Posterior vena cava (tissue), 2 donors: ENCODE results near the gene MKRN2OS. TPM values are rescaled to one million over a fixed set of nuclear protein-coding genes. Genes with fewer than 3 reads are reported as not detected.

ENCODE experiments used
- DNase-seq: peaks from one replicate; pipeline ENCODE4 v3.0.0-alpha.2; 2020; ENCODE audit warnings: low spot score
- intact Hi-C, 2 donors: fragments of 100-400 bp; cut with DNase I; formaldehyde crosslinking; loops; one replicate each; pipeline versions ENCODE4 v1.14.1 to v1.14.2; 2022 to 2023
- total RNA-seq, 2 donors: library from RNA; stranded (reverse); fragmentation: NEBNext Ultra II Directional; extraction: Animal tissue kit (Norgen Biotek cat#: 25700); gene quantifications; one replicate each; pipeline ENCODE4 v1.2.1, GENCODE V29; 2021
- donor health status: DM: yes; HTN: yes; CAD: no.
- donor health status: DM: yes; HTN: yes; CAD: no.

The MKRN2OS gene
- total RNA-seq, 2 donors from 2014 or later, result not detected

DNA sequence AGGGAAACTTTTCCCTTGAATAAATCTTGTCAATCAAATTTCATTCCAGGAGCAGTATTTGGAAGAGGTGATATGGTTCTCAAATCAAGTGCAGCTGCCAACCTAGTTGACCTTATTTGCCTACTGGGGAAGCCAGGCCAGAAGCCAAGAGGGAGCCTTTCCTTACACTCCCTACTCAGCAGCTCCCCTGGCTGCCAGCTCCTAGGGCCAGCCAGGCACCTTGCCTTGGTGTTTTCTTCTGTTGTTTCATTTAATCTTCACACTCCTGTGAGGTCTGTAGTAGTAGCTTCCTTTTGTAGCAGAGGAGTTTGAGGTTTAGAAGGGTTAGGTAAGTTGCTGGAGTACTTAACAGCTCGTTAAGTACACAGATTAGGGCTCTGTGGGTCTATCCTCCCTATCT, 22.6 kb downstream of the MKRN2OS start:
- intact Hi-C loops, result no loop called here

DNA sequence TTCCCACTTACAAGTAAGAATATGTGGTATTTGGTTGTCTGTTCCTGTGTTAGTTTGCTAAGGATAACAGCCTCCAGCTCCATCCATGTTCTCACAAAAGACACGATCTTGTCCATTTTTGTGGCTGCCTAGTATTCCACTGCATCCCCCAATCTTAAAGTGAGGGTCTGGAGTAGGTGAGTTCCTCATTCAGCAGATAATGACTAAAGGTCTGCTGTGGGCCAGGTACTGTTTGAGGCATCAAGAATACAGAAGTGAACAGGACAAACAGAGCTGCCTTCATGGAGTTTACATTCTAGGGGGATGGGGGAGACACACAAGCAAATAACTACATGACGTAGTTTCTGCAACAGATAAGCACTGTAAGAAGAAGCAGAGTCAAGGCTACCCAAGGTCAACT, 24.3 kb downstream of the MKRN2OS start:
- no peak for DNase-seq
- intact Hi-C loops, result no loop called here

More for the DNA sequence above, 22.6 kb downstream of the MKRN2OS start:
- DNase-seq, result no peak

DNA sequence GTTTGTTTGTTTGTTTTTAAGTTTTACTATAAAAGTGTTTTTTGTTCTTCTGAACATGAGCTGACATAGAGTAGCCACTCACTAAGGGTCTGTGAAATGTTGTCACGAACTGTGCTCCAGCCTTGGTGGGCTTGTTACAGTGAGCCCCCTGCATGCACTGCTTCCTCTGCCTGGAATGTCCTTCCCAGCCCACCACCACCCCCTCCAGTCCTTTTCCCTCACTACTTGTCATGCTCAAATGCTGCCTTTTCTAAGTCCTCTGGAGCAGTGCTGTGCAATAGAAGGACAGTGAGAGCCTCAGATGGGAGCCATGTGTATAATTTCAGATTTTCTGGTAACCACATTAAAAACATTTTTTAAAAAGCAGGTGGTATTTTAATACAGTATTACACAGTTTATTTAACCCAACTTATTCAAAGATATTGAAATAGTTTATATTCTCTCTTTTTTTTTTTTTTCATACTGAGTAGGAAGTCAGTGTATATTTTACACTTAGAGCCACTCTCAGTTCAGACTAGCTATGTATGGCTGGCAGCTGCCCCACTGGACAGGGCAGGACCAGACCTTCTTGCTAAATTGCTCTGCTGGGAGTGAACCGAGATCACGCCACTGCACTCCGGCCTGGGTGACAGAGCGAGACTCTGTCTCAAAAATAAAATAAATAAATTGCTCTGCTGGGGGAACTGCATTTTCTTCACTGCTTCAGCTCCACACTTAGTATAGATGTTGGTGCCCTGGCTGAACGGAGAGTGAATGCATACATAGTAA, 26.9 kb downstream of the MKRN2OS start:
- DNase-seq, result no peak
- intact Hi-C loops, result no loop called here

DNA sequence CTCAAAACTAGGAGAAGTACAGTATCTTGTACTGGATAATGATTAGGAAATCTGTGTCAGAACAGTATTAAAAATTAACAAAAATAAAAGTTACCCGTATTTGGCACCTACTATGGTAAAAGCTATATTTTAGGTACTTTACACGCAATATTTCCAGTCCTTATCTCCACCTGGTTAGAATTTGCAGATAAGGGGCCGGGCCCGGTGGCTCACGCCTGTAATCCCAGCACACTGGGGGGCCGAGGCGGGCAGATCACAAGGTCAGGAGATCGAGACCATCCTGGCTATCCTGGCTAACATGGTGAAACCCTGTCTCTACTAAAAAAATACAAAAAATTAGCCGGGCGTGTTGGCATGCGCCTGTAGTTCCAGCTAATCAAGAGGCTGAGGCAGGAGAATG, 28.4 kb downstream of the MKRN2OS start:
- no peak for DNase-seq
- intact Hi-C loops, result no loop called here

DNA sequence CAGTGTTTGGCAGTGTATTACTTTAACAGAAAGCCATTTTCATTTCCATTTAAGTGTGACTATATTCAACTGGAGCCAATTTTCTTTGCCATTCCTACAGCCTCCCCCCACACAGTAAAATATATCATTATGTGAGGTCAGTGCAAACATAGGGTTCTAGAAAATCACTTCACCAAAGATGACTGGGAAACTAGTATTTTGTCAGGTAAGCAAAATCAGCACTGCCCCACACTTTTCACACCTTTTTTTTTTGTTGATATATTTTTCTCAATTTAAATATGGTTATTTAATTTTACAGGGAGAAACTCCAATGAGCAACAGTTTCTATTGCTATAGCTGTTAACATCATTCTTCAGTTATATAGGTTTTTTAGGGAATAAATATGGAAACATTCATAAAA, 29.7 kb downstream of the MKRN2OS start:
- intact Hi-C loops, result no loop called here
- no peak for DNase-seq

DNA sequence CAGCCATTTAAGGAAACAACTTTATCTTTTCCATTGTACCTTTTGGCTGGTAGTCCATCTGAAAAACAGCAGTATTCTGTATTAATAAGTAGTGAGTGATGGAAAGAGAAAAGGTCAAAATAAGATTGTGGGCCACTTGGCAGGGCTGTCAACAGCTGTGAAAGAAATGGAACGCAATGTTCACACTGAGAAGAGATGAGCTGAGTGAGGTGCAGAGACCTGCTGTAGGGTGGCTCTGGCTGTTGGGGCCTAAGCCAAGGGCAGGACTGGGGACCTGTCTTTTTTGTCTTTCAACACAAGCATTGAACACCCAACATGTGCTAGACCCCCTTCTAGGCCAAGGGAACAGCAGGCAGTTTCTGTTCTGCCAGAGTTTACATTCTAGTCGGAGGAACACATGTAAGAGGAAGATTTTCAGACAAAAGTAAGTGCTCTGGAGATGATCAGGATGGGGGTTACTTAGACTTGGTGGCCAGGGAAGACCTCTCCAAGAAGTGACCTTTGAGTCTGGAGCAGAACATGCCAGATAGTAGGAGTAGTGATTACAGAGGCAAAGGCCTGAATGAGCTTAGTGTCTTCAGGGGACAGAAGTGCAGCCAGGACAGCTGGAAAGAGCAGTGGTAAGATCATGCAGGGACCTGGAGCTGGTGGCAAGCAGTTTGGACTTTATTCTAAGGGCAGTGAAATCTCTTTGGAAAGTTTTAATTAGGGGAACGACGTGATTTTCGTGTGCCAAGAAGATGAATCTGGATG, 31.4 kb downstream of the MKRN2OS start:
- intact Hi-C loops, result no loop called here
- no peak for DNase-seq

DNA sequence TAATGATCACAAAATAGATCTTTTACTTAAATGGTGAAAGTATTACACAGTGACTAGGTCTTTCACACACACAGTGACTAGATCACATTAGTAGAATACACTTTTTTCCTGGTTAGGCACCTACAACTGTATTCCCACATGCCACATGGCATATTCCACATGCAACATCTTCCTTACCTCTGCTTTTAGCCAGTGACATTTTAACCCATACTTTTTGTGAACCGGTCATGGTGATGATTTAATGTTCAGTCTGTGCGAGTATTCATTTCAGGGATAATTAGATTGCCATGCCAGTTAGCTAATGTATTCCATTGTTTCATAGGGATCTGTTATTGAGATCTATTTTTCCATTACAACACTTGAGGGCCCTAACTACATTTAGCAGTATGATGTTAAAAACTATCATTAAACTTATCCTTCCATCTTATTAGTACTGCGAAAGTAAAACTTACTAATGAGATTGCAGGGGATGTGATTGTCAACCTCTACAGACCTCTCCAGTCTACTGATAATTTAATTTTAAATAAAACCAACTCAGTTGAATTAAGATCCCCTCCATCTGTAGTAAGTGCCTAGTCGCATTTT, 32.7 kb downstream of the MKRN2OS start:
- intact Hi-C loops, result no loop called here
- no peak for DNase-seq

DNA sequence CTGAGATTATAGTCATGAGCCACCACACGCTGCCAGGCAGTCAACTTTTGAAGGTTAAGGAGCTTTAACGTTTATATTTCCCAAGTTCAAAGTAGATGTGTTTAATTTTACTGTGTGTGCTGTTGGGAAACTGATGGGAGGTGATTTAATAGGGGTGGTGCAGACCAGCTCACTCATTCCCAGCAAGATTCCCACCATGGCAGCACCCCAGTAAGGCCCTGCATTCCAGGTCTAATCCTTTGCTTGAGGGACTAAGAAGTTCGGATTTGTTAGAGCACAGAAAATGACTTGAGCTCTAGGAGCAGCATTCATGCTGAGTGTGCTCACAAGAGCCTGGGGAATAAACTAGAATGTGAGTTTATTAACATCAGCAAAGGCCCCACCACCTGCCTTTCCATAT, 35.8 kb downstream of the MKRN2OS start:
- DNase-seq, result no peak
- intact Hi-C loops, result no loop called here

DNA sequence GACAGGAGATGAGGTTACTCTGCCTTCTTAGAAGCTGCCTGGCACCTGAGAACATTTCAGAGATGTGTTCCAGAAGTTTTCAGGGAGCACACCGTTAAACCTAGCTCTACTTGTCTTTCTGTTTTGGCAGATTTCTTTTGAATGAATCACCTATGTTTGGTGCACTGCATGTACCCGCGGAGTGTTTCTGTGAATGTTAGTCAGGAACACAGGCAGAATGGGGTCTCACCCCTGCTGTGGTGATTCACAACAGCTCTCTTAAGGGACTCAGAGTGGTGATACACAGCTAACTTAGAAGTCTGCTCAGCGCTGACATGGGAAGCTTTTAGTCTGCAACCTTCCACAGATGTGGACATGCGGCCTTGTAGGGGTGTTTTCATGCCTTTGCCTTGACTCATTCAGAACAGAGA, 37.0 kb downstream of the MKRN2OS start:
- DNase-seq, result no peak
- intact Hi-C loops, result no loop called here

DNA sequence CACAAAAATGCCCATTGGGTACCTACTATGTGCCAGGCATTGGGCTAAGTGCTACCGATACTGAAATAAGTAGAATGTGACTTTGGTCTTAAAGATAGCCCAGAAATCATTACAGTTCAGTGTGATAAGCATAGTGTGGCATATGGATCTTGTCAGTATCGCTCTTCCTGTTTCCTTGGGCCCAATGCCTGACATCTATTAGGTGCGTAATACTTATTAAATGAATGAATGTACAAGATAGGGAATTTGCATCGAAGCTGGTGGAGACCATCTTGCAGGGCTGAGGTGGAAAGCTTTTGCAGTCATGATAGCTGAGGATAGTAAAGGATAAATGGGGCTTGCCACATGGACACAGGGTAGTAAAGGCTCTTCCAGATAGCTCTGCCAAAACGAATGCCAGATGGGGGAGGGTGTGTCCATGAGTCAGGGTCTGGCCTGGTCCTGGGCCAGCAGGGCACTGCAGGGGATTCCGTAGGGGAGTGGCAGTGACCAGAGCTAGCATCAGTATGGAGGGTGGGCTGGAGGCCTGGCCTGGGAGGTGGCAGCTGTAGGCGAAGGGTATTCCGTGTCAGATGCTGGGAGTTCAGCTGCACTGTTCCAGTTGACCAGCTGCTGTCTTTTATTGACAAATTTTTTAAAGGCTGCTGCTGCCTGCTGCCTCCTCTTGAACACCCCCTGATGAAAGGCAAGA, 37.6 kb downstream of the MKRN2OS start:
- no peak for DNase-seq
- intact Hi-C loops, result no loop called here

DNA sequence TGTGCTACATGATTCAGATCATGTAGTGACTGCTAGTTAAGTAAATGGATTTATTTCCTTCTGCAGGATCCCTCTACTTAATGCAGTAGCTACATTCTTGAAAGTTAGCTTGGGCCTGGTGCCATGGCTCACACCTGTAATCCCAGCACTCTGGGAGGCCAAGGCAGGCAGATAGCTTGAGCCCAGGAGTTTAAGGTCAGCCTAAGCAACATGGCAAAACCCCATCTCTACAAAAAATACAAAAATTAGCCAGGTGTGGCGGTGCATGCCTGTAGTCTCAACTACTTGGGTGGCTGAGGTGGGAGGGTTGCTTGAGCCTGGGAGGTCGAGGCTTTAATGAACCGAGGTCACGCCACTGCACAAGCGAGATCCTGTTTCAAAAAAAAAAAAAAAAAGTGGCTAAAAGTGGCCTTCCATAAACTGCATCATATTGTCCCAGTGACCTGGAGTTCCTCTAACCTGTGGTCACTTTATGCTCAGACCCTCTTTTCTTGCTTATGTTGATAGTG, 39.0 kb downstream of the MKRN2OS start:
- intact Hi-C loops, result no loop called here
- DNase-seq, result no peak

DNA sequence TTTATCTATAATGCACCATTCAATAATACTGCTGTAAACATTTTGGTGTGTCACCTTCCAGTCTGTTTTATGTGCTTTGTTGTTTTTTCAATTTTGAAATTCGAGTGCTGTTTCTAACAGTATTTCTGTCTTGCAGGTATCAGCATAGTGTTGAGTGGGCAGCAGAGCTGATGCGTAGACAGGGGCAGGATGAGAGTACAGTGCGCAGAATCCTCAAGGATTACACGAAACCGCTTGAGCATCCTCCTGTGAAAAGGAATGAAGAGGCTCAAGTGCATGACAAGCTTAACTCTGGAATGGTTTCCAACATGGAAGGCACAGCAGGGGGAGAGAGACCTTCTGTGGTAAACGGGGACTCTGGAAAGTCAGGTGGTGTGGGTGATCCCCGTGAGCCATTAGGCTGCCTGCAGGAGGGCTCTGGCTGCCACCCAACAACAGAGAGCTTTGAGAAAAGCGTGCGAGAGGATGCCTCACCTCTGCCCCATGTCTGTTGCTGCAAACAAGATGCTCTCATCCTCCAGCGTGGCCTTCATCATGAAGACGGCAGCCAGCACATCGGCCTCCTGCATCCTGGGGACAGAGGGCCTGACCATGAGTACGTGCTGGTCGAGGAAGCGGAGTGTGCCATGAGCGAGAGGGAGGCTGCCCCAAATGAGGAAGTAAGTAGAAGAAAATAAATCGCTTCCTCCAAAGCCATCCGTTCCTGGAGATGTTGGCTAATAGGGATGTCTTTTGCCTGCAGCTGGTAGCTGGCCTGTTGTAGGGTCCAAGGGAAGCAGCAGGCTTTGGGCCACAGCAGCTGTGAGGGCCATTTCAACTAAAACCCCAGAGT, 42.0 kb downstream of the MKRN2OS start:
- no peak for DNase-seq
- intact Hi-C loops, result no loop called here

DNA sequence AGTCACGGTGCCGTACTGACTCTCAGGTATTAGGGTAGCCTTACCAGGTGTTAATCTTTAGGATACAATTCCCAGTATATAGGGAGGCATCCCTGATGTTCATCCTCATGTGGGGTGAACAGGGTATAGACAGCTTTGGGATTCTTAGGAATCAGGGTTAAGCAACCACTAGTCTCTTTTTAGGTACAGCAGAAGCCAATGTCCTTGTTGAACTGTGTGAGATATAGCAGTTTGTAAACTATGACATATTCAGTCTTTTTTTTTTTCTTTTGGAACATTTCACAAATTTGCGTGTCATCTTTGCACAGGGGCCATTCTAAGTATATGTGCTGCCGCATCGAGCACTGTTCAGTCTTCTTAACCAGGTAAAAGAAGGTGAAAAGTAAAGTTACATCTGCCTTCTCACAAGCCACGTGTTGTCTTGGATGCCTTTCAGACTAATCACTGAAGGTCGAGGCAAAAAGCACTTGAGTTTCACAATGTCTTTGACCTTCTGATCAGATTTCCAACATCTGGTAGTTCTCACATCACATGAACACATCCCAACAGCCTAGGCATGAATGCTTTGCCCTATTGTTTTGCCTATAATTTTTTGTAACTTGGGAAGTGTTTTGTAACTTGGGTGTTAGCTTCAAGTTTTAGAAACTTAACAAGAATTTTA, 43.8 kb downstream of the MKRN2OS start:
- intact Hi-C loops, result no loop called here
- DNase-seq, result no peak

DNA sequence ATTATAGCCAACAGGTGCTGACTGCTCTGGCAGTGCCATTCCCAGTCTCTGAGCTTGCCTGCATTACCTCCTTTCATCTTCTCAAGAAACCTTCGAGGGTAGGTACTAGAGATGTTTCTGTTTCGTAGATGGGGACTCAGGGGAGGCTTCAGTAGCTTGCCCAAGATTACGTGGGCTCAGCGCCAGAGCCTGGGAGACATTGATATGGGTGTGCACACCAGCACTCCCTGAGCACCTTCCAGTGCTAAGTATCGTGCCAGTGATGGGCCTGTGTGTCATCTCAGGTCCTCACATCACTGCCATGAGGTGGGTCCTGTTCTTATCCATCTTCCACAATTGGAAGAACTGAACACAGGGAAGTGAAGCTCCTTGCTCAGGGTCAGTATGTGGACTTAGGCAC, 45.8 kb downstream of the MKRN2OS start:
- intact Hi-C loops, result no loop called here
- DNase-seq, result no peak

DNA sequence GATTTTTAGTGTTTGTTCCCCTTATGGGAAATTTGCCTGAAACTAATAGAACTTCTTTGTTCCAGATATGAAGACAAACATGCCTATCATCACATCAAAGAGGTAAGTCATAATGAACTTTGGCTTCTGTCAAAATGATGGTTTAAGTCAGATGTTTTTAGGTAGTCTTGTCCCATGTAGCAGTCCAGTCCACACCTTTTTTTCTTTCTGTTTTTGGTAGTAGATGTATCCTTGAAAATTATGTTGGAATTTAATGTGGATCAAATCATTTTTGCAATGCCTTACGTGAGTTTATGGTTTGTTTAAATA, 48.9 kb downstream of the MKRN2OS start:
- intact Hi-C loops, result no loop called here
- no peak for DNase-seq

DNA sequence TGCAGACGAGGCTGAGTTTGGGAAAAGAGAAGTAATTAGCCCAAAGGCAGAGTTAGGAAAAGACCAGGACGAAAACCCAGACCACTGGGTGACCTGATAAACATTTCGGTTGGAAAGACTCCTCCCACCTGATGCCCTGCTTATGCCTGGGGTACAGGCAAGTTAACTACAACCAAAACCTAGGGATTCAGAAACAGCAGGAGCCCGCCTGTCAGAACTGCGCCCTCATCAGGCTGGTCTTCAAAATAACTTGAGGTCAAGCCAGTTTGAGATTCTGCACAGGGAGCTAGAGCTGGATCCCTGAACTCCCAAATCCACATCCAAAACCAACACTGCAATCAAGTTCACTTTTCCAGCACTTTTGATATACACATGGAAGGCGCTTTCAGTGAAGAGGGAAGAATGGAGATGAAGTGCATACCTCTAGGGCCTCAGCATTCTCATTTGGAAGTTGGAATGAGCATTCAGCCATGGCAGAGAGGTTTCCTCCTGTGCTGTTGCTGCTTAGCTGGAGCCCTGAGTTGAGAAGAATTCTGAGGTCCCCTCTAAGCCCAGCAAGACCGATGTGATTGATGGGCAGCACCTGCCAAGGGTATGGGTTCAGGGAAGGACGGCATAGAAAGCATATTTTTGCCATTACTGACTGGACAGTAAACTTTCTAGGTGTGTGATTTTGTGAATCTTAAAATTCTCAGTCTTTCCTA, 49.4 kb downstream of the MKRN2OS start:
- intact Hi-C loops, result no loop called here

DNA sequence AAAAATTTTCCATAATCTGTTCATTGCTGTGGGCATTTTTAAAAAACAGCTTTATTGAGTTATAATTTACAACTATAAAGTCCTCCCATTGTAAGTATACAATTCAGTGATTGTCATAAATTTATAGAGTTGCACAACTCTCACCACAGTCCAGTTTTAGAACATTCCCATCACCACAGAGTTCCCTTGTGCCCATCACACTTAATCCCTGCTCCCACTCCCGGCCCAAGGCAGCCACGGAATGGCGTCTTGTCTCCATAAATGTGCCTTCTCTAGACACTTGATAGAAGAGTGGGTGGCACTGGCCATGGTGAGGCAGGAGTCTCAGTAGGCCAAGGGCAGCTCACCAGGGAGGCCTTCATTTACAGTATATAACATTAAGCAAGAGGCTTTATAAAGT, 54.8 kb downstream of the MKRN2OS start:
- intact Hi-C loops, result no loop called here
- DNase-seq, result no peak

More for the DNA sequence above, 49.4 kb downstream of the MKRN2OS start:
- DNase-seq, result no peak

DNA sequence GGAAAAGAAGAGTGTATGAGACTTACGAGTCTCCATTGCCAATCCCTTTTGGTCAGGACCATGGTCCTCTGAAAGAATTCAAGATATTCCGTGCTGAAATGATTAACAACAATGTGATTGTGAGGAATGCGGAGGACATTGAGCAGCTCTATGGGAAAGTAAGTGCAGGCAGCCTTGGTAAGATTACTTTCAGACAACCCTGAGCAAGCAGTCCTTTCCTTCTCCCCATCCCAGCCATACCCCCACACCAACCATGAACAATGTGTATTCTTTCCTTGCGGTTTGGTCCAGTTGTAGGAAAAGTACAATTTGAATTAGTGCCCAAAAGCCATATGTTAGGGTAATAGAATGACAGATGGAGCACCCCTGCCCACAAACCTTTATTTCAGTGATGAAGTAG, 55.5 kb downstream of the MKRN2OS start:
- intact Hi-C loops, result no loop called here
- DNase-seq, result no peak
